ENCODE measurements around the gene VSIR.

- TF ChIP-seq CTCF (IDR thresholded peaks at IDR 0.05) (no peak), POLR2A (IDR thresholded peaks at IDR 0.05) (no peak)
These were observed 1.8 kb upstream of the VSIR start for GRCh38 chr10:71774916-71775702.

All from testis (tissue), 2 donors.